GM21390 (cell line): ENCODE measurements around the gene DOCK10.

Source experiments
- ATAC-seq: cut with Tn5 transposase; IDR thresholded peaks from one replicate; pipeline ENCODE4 v1.9.1; 2021; ENCODE audit not compliant: unreplicated experiment

DOCK10 gene

DNA sequence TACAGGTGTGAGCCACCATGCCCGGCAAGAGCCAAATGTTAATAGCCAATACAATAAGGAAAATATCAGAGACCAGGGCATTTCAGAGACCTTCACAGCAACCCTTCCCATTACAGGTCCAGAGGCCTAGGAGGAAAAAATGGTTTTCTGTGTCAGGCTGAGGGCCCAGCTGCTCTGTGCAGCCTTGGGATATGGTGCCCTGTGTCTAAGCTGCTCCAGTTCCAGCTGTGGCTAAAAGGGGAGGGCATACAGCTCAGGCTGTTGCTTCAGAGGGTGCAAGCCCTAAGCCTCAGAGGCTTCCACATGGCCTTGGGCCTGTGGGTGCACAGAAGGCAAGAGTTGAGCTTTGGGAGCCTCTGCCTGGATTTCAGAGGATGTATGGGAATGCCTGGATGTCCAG, 306.0 kb downstream of the DOCK10 start:
- no peak for ATAC-seq

DNA sequence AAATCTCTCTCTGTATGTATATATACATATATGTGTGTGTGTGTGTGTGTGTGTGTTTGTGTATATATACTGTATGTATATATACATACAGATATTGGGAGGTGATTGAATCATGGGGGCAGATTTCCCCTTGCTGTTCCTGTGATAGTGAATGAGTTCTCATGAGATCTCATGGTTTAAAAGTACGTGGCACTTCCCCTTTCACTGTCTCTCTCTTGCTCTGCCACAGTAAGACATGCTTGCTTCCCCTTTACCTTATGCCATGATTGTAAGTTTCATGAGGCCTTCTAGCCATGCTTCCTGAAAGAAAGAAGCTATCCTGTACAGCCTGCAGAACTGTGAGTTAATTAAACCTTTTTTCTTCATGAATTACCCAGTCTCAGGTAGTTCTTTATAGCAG, 307.3 kb downstream of the DOCK10 start:
- no peak for ATAC-seq

DNA sequence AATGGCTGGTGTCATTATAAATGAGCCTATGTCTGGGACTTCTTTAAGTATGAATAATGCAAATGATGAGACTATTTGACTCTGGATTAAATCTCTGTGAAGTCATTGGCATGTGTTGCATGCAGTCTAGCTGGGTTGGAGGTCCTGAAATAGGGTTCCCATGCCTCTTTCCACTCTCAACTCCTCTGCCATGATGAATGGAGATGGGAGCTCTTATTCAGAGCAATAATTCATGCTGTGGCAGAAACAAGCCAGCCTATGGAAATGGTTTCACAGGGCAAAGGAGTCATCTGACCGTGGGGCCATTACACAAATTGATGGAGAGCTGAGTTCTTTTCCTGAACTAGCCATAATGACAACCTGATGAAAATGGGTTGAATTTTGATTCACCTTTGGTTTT, 310.6 kb downstream of the DOCK10 start:
- no peak for ATAC-seq

DNA sequence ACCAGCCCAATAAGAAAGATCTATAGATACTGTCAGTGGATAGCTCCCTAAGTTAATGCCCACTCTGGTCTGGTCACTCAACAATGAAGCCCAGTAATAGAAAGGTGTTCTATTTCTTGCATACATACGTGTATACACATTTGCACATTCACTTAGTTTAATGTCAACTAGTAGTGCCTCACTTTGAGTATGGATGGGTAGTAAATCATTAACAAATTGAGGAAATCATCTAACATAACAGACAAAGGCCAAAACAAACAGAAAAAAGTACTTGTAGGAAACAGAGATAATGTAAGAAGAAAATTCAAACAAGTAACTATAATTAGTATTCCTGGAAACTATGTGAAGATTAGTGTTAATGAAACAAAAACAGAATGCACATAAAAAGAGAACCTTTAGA, 312.8 kb downstream of the DOCK10 start:
- no peak for ATAC-seq

DNA sequence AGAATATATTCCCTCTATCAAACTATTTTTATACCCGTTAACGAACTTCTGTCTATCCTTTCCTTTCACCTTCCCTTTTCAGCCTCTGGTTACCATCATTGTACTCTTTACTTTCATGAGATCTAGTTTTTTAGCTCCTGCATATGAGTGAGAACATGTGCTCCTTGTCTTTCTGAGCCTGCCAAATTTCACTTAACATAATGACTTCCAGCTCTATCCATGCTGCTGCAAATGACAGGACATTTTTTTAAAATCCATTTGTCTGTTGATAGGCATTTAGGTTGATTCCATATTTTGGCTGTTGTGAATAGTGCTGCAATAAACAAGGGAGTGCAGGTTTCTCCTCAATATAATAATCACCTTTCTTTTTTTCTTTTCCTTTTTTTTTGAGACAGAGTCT, 317.9 kb downstream of the DOCK10 start:
- no peak for ATAC-seq

DNA sequence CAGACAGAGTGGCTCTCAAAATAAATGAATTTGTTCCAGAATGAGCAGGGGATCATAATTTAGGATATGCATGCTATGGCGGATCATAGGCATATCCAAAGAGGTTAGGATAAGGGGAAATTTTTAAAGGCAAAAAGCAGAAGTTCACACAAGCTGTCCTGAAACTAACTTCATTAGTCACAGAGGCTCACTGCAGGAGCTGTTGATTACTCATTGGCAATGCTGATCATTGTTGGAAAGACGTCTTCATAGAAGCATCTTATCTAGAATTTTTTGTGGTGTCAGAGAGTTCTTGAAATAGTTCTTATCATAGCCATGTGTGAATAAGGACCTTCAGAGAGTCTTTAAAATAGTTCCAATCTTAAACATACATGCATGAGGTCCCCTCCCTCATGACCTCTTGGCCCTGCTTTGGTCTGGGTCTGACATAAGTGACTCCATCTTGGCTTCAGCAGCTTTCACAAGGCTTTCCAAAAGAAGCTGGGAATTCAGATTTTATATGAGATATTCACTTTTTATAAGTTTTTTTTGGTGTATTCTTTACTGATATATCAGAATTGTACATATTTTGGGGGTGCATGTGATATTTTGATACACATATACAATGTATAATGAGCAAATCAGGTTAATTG, 318.6 kb downstream of the DOCK10 start:
- peak; percentile 69 for ATAC-seq

DNA sequence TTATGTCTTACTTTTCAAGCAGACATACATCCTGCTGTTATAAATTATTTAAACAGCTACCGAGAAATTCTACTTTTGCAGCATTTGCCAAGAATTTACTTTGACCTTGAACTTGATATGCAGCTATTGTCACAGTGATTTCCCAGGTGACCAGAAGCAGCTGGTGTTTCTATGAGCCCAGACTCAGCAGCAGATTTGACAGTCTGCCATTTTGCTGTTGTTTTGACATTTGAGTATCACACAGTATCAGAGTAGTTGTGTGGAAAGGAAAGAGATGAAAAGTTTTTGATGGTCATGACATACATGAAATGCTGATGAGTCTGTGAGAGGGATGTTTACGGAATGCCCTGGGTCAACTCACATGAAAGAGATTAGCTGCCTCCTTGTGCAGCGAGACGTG, 319.5 kb downstream of the DOCK10 start:
- ATAC-seq, result no peak

DNA sequence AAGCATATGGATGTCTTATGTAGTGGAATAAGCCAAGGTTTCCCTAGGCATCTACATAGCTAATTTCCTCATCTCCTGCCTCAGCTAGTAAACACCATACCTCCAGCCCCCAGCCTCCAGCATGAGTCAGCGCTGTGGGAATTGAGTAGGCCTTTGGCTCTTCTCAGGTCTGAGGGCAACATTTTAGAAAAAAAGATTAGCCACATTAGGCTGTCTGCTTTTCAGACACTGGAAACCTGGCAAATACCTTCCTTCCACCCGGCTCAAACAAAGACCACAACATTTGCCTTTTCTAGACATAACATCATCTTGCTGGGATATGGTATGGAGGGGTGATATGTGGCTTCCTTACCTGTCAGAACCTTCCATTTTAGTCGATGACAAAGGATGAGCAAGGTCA, 320.0 kb downstream of the DOCK10 start:
- ATAC-seq, result no peak

DNA sequence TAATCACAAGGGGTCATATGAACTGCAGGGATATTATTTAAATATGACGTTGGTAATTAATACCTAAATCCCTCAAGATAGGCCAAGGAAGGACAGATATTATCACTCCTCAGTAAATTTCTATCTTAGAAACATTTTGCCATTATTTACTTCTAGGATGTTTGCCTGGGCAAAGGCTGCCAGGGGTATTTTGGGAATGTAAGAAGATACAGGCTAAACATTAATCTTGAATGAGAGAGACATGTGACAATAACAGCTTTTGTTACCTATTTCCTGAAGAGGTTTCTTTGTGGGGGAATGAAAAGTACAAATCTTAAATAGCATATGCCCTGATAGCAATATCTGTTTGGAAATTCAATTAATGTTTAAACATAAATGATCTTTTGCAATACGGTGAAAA, 325.3 kb downstream of the DOCK10 start:
- ATAC-seq, result no peak

DNA sequence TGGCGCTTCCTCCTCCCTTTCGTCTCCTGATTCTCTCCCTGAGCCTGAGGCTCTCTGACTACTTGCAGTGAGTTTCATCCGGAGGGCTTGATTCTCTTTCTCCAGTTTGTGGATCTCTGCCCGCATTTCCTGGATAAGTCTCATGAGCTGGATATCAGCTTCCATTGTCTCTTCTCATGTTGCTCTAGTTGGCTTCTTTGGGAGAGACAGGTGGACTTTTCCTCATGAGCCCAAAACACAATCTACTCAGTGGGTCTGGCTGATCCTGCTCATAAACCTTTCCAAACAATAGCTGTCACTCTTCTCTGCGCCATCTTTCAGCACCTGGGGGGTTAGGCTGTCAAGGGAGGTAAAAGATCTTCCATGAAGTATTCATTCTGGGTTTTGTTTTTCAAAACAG, 326.1 kb downstream of the DOCK10 start, which contains the start of gene CCDC195:
Gene CCDC195 (minus strand): TSS at position 165 of the 400 bp plus-strand sequence. CDS start 0 bp downstream, at position 165.
- ATAC-seq, result no peak
